ENCODE measurements around the gene RPS6KL1. TPM values are rescaled to one million over a fixed set of nuclear protein-coding genes. Genes with fewer than 3 reads are reported as not detected.

RPS6KL1 gene
- total RNA-seq, 4 donors from 2014 or later, result 4.2 to 12.7 (median 6.7) TPM

DNA sequence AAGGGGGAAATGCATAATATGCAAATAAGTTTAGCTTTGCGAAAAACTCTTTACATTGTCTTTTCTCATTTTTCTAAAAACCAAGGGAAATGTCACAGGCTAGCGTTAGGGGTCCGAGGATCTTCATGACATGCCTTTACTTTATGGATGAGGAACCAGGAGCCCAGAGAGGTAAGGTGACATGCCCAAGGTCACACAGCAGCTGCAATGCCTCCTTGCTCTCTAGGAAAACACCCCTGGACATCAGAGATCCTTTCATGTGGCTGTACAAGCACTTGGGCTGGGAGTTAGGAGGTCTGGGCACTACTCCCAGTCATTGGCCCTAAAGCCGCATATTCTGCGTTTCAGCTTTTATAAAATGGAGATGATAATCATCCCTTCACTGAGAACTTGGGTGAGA, 47.9 kb downstream of the RPS6KL1 start:
- H3K36me3 ChIP-seq, result no peaks in the 10 kb centered on the region
- no peak for TF ChIP-seq CTCF (IDR thresholded peaks at IDR 0.05)
- no peak for TF ChIP-seq POLR2A (IDR thresholded peaks at IDR 0.05)
- no peaks in the 10 kb centered on the region for H3K9me3 ChIP-seq
- peaks cover 0 to 20% (median 5%) of the 10 kb centered on the region in 4 donors for H3K4me1 ChIP-seq
- no peak for DNase-seq
- H3K27ac ChIP-seq, result no peak overlapping the region
- no peak overlapping the region for H3K4me3 ChIP-seq
- no peaks in the 10 kb centered on the region for H3K27me3 ChIP-seq

- Histone ChIP-seq H3K4me3 (no peak overlapping the region), H3K36me3 (no peaks in the 10 kb centered on the region), H3K4me1 (peaks cover 0 to 11% (median 8%) of the 10 kb centered on the region in 4 donors), H3K27me3 (no peaks in the 10 kb centered on the region), H3K9me3 (no peaks in the 10 kb centered on the region), H3K27ac (no peak overlapping the region)
- no peak for TF ChIP-seq POLR2A (IDR thresholded peaks at IDR 0.05)
- no peak for TF ChIP-seq CTCF (IDR thresholded peaks at IDR 0.05)
- no peak for DNase-seq
Measured at GRCh38 chr14:74871819-74872218, 51.2 kb downstream of the RPS6KL1 start.

GRCh38 chr14:74868739-74869138, 54.3 kb downstream of the RPS6KL1 start:
- Histone ChIP-seq H3K4me3 (no peak overlapping the region), H3K4me1 (peaks cover 0 to 7% (median 0%) of the 10 kb centered on the region in 4 donors), H3K36me3 (no peaks in the 10 kb centered on the region), H3K9me3 (no peaks in the 10 kb centered on the region), H3K27me3 (no peaks in the 10 kb centered on the region), H3K27ac (no peak overlapping the region)
- TF ChIP-seq CTCF (IDR thresholded peaks at IDR 0.05) (no peak), POLR2A (IDR thresholded peaks at IDR 0.05) (no peak)
- no peak for DNase-seq

DNA sequence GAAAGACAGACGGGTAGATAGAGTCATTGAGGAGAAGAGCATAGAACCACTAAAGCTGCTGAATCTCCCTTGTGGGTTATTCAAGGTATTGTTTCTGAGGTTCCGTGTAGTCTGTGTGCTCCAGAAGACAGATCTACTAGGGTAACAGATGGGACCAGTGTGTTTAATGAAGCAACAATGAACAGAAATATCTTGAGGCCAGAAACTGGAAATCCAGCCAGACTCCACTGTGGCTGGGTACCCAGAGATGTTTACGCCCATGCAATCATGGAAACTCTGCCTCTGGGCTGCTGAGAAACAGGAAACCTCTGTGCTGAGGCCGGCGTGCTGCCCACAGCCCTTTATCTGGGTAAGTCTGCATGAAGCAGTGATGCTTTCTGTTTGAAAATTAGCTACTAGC, 55.4 kb downstream of the RPS6KL1 start:
- Histone ChIP-seq H3K9me3 (no peaks in the 10 kb centered on the region), H3K36me3 (no peaks in the 10 kb centered on the region), H3K4me1 (peaks cover 0 to 7% (median 0%) of the 10 kb centered on the region in 4 donors), H3K27ac (peak overlapping the region in 2 of 4 donors; percentile 18 to 62), H3K4me3 (no peak overlapping the region), H3K27me3 (no peaks in the 10 kb centered on the region)
- peak in 2 of 3 donors; percentile 37 to 83 for DNase-seq
- TF ChIP-seq POLR2A (IDR thresholded peaks at IDR 0.05) (no peak), CTCF (IDR thresholded peaks at IDR 0.05) (no peak)

DNA sequence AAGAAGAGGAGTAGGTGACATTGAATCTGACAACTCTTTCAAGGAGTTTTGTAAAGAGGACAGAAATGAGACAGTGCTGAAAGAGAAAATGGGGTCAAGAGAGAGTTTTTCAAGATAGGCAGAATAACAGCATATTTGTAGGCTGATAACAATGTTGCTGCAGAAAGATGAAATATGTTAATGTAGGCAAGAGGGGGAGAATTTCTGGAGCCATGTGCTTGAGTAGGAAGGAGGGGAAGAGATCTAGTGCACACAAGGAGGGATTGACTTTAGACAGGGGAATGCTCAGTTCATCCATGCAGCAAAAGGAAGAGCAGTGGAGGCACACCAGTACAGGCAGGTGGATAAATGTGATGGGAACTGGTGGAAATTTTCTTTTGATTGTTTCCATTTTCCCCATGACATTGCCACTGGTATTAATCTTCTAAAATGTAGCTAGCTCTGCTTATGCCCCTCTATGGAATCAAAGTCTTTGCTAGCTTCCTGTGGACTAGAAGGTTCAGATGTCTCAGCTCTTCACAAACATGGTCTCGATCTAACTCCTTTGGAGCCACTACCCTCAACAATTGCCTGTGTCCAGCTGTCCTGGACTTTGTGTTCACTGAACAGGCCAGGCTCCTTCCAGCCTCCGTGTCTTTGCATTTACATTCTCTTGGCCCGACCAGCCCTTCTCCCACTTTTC, 56.2 kb downstream of the RPS6KL1 start:
- TF ChIP-seq POLR2A (IDR thresholded peaks at IDR 0.05) (no peak), CTCF (IDR thresholded peaks at IDR 0.05) (no peak)
- Histone ChIP-seq H3K4me1 (peaks cover 0 to 7% (median 0%) of the 10 kb centered on the region in 4 donors), H3K27ac (peak overlapping the region in 1 of 4 donors; percentile 62), H3K9me3 (no peaks in the 10 kb centered on the region), H3K4me3 (no peak overlapping the region), H3K36me3 (no peaks in the 10 kb centered on the region), H3K27me3 (no peaks in the 10 kb centered on the region)
- no peak for DNase-seq

Data from Peyer's patch (tissue), 4 donors.